ENCODE measurements around the gene ZNF552.

DNA sequence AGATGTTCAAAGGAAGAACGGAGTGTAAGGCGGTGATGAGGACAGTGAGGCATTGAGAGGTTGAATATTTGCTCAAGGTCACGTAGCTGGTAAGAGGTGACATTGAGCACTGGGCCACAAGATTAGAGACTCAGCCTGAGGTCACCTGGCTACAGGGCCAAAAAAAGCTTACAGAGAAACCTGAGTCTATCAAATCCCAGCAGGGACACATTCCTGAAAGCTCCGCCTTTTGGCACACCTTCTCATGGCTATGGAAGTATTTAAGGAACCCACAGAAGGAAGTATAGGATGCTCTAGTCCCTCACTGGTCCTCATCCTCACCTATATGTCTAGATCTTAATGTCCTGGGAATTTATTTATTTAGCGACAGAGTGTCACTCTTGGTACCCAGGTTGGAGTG, 27.8 kb downstream of the ZNF552 start:
- TF ChIP-seq, protein P1, sequence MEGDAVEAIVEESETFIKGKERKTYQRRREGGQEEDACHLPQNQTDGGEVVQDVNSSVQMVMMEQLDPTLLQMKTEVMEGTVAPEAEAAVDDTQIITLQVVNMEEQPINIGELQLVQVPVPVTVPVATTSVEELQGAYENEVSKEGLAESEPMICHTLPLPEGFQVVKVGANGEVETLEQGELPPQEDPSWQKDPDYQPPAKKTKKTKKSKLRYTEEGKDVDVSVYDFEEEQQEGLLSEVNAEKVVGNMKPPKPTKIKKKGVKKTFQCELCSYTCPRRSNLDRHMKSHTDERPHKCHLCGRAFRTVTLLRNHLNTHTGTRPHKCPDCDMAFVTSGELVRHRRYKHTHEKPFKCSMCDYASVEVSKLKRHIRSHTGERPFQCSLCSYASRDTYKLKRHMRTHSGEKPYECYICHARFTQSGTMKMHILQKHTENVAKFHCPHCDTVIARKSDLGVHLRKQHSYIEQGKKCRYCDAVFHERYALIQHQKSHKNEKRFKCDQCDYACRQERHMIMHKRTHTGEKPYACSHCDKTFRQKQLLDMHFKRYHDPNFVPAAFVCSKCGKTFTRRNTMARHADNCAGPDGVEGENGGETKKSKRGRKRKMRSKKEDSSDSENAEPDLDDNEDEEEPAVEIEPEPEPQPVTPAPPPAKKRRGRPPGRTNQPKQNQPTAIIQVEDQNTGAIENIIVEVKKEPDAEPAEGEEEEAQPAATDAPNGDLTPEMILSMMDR (IDR thresholded peaks at IDR 0.05): no peak
- no peak for TF ChIP-seq POLR2A (IDR thresholded peaks at IDR 0.05)

All from body of pancreas (tissue), 4 donors.